Right kidney (tissue), 9 donors: Measurements from ENCODE around the gene SERPINA5.

Source experiments
- DNase-seq: peaks from one replicate; pipeline ENCODE4 v3.0.0-alpha.2; 2016
- long read RNA-seq, 8 donors: transcript quantifications; one replicate each; lab custom pipeline, GENCODE V29; 2026

SERPINA5 gene
- long read RNA-seq, donor 1, partial matches to known transcripts: 0 of 6 reads
- long read RNA-seq, donor 1, other reads (novel, unspliced or antisense): 0 of 6 reads
- long read RNA-seq, donor 2, partial matches to known transcripts: 0 of 1 reads
- long read RNA-seq, donor 2, other reads (novel, unspliced or antisense): 0 of 1 reads
- long read RNA-seq, donor 3: 0 reads
- long read RNA-seq, donor 4, partial matches to known transcripts: 0 of 1 reads
- long read RNA-seq, donor 4, other reads (novel, unspliced or antisense): 0 of 1 reads
- long read RNA-seq, donor 5, partial matches to known transcripts: 0 of 5 reads
- long read RNA-seq, donor 5, other reads (novel, unspliced or antisense): 0 of 5 reads
- long read RNA-seq, donor 6, partial matches to known transcripts: 9 of 9 reads
- long read RNA-seq, donor 6, other reads (novel, unspliced or antisense): 0 of 9 reads
- long read RNA-seq, donor 7: 0 reads
- long read RNA-seq, donor 8, partial matches to known transcripts: 0 of 5 reads
- long read RNA-seq, donor 8, other reads (novel, unspliced or antisense): 0 of 5 reads

- no peak for DNase-seq
Observed at GRCh38 chr14:94581127-94581999, at the start of gene SERPINA5. Gene SERPINA5 (plus strand): TSS chr14:94581426. CDS start chr14:94587363, 5,937 bp downstream.

DNA sequence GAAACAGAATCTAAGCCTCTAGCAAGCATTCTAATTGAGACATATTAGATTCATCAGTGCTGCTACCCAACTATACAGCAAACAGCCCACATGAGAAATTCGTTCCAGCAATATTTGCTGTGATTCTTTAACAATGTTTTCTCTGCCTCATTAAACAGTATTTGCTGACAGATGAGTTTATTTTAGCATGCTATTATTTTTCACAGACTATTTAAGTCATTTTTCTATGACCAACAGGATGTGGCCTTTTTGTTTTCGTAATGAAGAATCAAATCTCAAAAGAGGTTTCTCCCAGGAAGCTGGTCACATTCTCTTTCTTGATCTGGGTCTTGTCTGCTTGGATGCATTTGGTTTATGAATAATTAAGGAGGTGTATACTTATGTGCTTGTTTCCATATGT lies 48.8 kb upstream of the SERPINA5 start:
- no peak for DNase-seq

DNA sequence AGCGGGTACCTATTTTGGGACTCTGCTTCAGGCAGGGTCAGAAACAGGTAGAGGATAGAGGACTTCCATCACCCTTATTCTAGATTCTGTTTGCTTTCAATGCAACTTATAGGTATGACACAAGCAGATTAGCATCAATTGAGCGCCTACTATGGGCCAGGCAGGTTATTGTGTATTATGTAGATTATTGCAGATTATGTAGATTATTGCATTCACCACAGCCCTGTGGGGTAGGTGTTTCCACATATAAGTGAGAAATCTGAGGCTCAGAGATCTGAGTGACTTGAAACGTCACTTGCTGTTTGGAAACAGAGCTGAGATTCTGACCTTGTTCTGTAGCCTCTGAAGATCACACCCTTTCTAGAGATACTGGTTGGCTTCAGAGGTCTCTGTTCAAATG lies 45.7 kb upstream of the SERPINA5 start:
- DNase-seq: no peak

- DNase-seq: no peak
Observed at GRCh38 chr14:94536836-94537235, 44.4 kb upstream of the SERPINA5 start.

- DNase-seq: no peak
Observed at GRCh38 chr14:94538070-94538740, 43.0 kb upstream of the SERPINA5 start.

DNA sequence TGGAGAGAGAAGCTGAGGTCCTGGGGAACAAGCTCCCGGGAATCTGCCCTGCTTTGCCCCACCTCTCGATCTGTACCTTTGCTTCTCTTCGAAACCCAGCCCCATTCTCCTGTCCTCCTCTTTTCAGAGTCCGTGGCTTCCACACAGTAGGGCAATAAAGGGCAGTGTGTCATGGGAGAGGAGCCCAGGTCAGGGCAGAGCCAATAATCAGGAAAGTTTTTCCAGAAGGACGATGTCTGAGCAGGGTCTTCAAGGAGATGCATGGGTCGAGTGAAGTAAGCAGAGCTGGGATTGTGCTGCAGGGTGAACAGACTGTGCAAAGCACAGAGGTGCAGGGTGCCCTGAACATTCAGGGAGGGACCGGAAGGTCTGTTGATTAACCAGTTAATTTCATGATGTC lies 42.0 kb upstream of the SERPINA5 start:
- DNase-seq: no peak

GRCh38 chr14:94540031-94540794 lies 41.0 kb upstream of the SERPINA5 start:
- DNase-seq: peak; percentile 12

DNA sequence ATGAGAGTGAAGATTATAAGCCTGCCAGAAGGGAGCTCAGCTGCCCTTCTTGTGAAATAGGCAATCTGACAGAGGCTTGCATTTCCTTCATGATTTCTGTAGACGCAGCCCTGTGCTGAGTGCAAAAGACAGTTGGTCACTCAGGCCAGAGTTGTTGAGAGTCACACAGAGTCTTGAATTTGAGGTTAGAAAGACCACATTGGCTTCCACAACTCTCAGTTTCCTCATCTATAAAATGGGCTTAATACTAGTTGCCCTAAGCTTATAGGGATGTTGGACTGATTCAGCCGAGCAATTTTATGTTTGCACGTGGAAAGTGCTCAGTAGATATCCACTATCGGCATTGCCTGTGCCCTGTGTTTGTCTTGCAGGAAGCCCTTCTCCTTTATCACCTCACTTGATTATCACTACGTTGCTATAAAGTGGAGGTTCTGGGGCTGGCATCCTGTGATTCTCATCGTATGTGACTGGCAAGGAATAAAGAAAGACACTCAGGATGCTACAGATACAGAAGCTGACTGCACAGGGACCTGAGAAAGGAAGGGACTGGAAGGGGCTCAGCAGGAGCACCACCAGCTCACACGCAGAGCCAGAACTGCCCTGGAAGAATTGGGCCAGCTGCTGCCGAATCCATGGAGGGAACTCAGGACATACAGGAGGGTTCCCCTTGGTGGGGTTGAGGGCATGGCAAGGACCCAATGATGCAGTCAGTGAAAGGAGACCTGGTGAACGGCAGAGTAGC lies 39.8 kb upstream of the SERPINA5 start:
- DNase-seq: no peak

GRCh38 chr14:94542111-94542810 lies 39.0 kb upstream of the SERPINA5 start:
- no peak for DNase-seq

DNA sequence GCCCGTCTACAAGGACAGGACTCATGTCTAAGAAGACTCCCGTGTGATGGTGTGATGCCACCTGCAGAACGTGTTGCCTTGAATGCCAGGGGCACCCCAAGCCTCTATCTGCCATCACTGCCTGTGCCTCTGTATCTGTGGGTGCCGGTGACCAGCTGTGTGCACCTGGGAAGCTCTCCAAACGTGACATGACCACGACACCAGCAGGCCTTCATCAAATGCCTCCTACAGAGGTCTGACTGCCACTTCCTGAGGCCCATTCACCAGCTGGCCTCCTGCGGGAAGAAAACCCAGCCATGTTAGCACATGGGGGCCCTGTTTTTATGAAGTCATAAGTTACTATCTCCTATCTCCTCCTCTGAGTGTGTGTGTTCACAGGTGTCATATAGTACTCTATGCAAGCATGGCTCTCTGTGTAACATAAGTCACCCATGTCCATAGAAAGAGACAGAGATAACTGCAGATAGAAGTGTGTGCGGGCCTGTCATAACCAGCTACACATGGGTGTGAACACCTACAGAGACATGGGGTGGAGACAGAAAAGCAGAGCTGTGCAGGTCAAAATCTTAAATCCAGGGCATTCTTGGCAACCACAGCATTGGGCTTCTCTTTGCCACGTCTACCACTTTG lies 38.3 kb upstream of the SERPINA5 start:
- no peak for DNase-seq

DNA sequence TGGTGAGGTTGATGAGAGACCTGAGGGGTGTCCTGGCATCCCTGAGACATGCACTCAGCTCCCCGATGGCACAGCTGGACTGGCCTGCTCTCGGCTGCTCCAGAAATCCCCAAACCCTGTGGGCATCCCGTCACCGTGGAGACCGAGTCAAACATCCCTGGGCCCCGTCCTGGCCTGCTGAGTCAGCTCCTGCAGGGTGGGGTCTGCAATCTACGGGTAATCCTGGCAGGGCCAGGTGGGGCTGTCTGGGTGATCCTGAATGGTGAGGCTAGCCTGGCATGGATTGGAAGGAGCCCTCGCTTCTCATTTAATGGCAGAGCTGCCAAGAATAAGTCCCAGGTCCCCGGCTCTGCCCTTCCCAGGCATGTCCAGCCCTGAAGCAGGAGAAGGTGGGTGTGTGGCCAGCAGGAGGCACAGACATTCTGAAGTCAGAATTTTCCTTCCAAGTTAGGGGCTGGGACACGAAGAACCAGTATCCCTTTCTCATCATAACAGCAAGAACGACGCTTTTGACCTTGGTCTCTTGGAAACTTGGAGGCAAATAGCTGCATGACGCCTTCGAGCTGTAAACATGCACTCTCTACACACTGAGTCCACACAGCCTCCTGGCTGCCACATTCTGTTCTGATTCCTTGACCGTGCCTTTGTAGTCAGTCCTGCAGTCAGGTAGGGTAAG lies 37.6 kb upstream of the SERPINA5 start:
- DNase-seq: no peak

DNA sequence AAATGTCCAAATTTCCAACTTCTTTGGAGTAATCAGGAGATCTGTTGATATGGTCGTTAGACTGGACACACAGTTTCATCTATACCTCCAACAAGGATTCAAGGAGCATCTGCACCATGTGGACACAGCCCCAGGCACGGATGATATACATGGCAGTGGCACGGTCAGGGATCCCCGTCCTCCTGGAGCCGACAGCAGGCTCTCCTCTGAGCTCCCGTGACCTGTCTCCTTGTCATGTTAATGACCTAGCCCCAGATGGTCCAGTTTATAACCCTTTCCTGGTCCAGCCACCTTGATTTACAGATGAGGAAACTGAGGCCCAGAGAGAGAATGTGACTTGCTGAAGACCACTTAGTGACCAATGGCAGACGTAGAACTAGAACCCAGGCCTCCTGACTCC lies 36.5 kb upstream of the SERPINA5 start:
- DNase-seq: no peak

DNA sequence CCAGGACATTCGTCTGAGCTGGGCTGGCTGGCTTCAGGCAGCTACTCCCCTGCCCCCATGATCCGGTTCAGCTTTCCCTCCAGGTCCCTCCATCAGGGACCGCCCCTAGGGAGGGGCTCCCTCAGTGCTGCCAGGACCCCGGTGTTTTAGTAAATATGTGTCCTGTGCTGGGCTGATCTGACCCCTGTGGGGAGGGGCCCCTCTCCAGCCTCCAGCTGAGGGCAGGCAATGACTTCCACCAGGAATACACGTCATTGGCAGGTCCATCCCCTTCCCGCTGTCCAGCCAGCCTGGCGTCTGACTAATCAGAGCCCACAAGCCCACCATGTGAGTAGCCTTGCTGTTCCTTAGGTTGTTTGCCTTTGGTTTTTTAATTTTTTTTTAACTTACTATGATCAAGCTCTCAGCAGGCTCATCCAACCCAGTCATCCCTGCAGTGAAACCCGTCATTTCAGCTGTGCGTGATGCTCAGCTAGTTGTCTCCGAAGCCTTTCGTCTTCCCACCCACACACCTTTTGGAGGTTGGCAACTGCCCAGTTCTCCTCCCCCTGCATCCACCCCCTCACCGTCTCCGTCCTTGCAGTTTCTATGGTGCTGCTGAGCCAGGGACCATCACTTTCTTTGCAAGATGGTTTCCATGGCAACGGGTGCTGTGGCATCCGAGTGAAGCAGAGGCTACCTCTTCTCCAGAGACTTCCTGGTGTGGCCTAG lies 35.9 kb upstream of the SERPINA5 start:
- no peak for DNase-seq

GRCh38 chr14:94547151-94547680 lies 34.0 kb upstream of the SERPINA5 start:
- DNase-seq: no peak

DNA sequence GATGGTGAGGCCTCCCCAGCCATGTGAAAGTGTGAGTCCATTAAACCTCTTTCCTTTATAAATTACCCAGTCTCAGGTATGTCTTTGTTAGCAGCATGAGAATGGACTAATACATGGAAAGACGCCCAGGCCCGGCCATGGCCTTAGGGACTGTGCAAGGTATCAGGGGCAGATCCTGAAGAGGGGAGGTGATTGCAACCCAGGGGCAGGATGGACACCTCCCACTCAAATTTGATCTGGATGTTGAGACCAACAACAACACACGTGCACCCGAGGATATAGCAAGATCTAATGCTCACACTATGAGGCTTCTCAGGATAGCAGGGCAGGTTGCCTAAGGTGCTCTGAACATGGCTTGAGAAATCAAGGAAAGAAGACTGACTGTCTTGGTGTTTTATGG lies 33.5 kb upstream of the SERPINA5 start:
- DNase-seq: no peak

DNA sequence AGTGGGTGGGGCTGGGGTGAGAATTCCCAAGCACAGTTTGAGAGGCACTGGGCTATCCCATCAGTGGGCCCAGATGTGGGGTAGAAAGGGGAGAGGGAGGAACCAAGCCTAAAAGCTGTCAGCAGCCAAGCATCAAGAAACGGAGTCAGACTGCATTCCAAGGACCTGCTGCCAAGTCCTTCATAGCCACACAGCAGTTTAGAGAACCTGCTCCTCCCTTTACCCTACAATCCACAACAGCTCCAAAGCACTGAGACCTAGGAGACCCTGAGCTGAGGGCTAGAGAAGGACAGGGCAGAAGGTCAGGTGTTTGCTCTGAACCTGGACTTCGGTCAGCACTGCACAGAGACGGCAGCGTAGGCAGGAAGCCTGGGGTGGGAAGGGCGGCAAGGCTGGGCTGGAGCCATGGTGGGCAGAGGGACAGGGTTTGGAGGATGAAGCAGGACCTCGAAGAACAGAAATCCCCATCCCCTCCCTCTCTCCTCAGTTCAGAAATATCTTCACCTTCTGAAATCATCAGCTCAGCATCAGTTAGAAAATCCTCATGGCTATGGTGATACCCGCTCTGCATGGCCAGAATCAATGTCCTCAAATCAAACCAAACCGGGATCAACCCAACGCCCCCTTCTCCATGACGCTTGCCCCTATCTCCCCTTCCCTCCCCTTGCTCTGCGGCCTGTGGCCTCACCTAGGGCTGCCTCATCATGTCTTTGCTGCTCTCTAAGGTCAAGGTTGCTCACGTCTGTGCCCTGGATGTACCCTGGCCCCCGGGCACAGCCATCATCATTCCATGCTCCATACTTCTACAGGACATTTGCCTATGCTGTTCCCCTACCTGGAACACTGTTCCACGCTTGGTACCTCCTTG lies 32.9 kb upstream of the SERPINA5 start:
- DNase-seq: no peak
